Measurements from ENCODE around the gene CCDC6. TPM values are rescaled to one million over a fixed set of nuclear protein-coding genes. Genes with fewer than 3 reads are reported as not detected.

CCDC6 gene
- total RNA-seq, 2 experiments from 2014 or later: 21.6 to 22.1 TPM

DNA sequence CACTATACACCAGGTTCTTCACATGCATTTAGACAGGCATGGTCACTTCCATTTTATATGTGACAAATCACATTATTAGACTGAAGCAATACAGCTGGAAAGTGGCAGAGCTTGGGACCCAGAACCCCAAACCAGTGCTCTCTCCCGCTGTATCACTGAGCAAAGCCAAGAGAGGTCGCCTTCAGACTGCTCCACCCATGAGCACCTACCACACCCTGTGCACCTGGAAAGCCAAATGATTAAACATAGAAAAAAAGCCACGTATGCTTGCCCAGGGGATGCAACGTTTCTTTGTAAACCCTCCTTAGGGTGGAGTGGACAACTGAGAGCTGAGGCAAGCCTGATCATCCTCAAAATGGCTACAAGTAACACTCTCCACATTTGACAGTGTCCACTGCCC is 72.5 kb downstream of the CCDC6 start:
- Mint-ChIP-seq H3K27ac (no peak overlapping the region), H3K27me3 (no peaks in the 10 kb centered on the region), H3K36me3 (ENCODE audit: low read depth) (peaks cover 45% of the 10 kb centered on the region), H3K4me3 (no peak overlapping the region), H3K4me1 (ENCODE audit: low read depth) (peaks cover 53% of the 10 kb centered on the region), H3K9me3 (no peaks in the 10 kb centered on the region)
- Histone ChIP-seq H3K9me3 (ENCODE audit: control insufficient read depth in 1 of 2, insufficient read depth in 1 of 2, low read length in 2 of 2) (no peaks in the 10 kb centered on the region), H3K4me3 (ENCODE audit: low read length) (no peak overlapping the region), H3K36me3 (ENCODE audit: insufficient read depth, low read length) (peaks cover 32% of the 10 kb centered on the region), H3K27ac (ENCODE audit: low read depth in 1 of 2, low read length in 2 of 2) (no peak overlapping the region), H3K27me3 (ENCODE audit: control insufficient read depth in 1 of 2, insufficient read depth in 2 of 2, low read length in 2 of 2) (no peaks in the 10 kb centered on the region), H3K4me1 (ENCODE audit: insufficient read depth, low read length) (peaks cover 2% of the 10 kb centered on the region)
- DNase-seq (no peak), ATAC-seq (ENCODE audit: poor library complexity) (no peak)
- intact Hi-C loops (cut with DNase I, micrococcal nuclease): no loop called here
- ChIA-PET CTCF (interaction anchor here (1.3 kb wide), 1 partner anchor 15 kb away, joined by 3 read pairs; no protein-coding TSS in a partner anchor), POLR2A (no interaction called here)
- TF ChIP-seq, protein P1, sequence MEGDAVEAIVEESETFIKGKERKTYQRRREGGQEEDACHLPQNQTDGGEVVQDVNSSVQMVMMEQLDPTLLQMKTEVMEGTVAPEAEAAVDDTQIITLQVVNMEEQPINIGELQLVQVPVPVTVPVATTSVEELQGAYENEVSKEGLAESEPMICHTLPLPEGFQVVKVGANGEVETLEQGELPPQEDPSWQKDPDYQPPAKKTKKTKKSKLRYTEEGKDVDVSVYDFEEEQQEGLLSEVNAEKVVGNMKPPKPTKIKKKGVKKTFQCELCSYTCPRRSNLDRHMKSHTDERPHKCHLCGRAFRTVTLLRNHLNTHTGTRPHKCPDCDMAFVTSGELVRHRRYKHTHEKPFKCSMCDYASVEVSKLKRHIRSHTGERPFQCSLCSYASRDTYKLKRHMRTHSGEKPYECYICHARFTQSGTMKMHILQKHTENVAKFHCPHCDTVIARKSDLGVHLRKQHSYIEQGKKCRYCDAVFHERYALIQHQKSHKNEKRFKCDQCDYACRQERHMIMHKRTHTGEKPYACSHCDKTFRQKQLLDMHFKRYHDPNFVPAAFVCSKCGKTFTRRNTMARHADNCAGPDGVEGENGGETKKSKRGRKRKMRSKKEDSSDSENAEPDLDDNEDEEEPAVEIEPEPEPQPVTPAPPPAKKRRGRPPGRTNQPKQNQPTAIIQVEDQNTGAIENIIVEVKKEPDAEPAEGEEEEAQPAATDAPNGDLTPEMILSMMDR (IDR thresholded peaks at IDR 0.05): no peak

DNA sequence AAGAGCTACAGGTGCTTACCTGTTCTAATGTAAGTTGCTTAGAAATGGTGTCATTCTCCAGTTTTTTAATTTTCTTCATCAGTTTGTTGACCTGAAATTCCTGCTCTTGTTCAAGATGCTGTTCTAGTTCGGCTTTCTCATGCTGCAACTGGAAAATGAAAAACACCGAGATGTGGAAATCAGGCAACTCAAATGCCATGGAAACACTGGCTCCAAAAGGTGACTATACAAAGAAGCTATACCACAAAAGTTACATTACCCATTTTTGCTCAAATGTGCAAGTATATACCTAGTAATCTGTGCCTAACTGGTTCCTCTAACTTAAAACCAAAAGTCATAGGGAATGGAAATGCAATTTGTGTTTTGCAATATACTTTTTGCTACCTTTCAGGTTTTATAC is 73.8 kb downstream of the CCDC6 start:
- DNase-seq (no peak), ATAC-seq (ENCODE audit: poor library complexity) (no peak)
- Histone ChIP-seq H3K9me3 (ENCODE audit: control insufficient read depth in 1 of 2, insufficient read depth in 1 of 2, low read length in 2 of 2) (no peaks in the 10 kb centered on the region), H3K4me3 (ENCODE audit: low read length) (no peak overlapping the region), H3K27me3 (ENCODE audit: control insufficient read depth in 1 of 2, insufficient read depth in 2 of 2, low read length in 2 of 2) (no peaks in the 10 kb centered on the region), H3K27ac (ENCODE audit: low read depth in 1 of 2, low read length in 2 of 2) (no peak overlapping the region), H3K4me1 (ENCODE audit: insufficient read depth, low read length) (peaks cover 2% of the 10 kb centered on the region), H3K36me3 (ENCODE audit: insufficient read depth, low read length) (peaks cover 38% of the 10 kb centered on the region)
- H3K4me3 Mint-ChIP-seq: no peak overlapping the region
- intact Hi-C loops (cut with DNase I, micrococcal nuclease): no loop called here
- ChIA-PET CTCF (no interaction called here), POLR2A (no interaction called here)
- peaks cover 46% of the 10 kb centered on the region for H3K4me1 Mint-ChIP-seq (ENCODE audit: low read depth)
- H3K27me3 Mint-ChIP-seq: no peaks in the 10 kb centered on the region
- TF ChIP-seq, protein P1 (IDR thresholded peaks at IDR 0.05): no peak
- H3K36me3 Mint-ChIP-seq (ENCODE audit: low read depth): peaks cover 52% of the 10 kb centered on the region
- no peaks in the 10 kb centered on the region for H3K9me3 Mint-ChIP-seq
- no peak overlapping the region for H3K27ac Mint-ChIP-seq

DNA sequence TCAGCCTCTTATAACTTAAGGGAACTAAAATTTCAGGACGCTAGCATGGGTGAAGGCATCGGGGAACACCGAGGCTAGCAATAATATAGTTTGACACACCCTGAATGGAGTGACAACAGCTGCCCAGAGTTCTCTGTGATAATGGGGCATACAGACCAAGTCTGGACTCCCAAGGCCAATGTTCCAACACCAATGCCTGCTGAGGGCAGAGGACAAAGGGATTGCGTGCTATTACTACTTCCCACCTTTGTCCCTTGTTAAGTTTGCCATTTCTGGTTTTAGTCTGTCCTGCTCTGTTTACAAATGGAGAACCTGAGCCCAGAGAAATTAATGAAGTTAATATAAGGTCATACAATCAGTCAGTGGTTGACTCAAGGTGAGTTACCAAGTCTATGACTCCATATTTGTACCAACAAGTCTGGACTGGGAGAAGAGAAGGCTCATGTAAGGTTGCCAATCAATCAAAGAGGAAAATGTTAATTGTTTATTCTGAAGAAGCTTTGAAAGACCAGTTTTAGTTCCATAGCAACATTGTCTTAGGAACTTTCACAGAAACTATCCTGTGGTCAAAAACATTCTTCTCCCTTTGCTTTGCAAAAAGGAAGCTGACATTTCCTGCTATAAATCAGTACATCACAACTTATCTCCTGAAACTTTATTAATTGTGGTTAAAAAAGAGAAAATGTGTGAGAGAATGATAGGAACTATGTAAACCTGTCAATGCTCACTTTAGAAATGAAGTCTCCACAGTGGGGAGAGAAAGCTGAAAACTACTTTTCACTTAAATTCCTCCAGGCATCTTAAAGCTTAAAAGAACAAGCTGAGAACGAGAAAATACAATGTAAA is 74.5 kb downstream of the CCDC6 start:
- CTCF ChIA-PET: interaction anchor here (1.5 kb wide), 1 partner anchor 39 kb away, joined by 3 read pairs; no protein-coding TSS in a partner anchor
- no peaks in the 10 kb centered on the region for H3K27me3 ChIP-seq (ENCODE audit: control insufficient read depth in 1 of 2, insufficient read depth in 2 of 2, low read length in 2 of 2)
- no peaks in the 10 kb centered on the region for H3K9me3 ChIP-seq (ENCODE audit: control insufficient read depth in 1 of 2, insufficient read depth in 1 of 2, low read length in 2 of 2)
- no peak overlapping the region for H3K4me3 ChIP-seq (ENCODE audit: low read length)
- H3K27ac Mint-ChIP-seq: no peak overlapping the region
- TF ChIP-seq, protein P1 (IDR thresholded peaks at IDR 0.05): no peak
- DNase-seq (no peak), ATAC-seq (ENCODE audit: poor library complexity) (no peak)
- peaks cover 58% of the 10 kb centered on the region for H3K36me3 Mint-ChIP-seq (ENCODE audit: low read depth)
- H3K27ac ChIP-seq (ENCODE audit: low read depth in 1 of 2, low read length in 2 of 2): no peak overlapping the region
- POLR2A ChIA-PET: no interaction called here
- H3K9me3 Mint-ChIP-seq: no peaks in the 10 kb centered on the region
- intact Hi-C loops (cut with DNase I, micrococcal nuclease): no loop called here
- no peak overlapping the region for H3K4me3 Mint-ChIP-seq
- peaks cover 2% of the 10 kb centered on the region for H3K4me1 ChIP-seq (ENCODE audit: insufficient read depth, low read length)
- H3K36me3 ChIP-seq (ENCODE audit: insufficient read depth, low read length): peaks cover 38% of the 10 kb centered on the region
- no peaks in the 10 kb centered on the region for H3K27me3 Mint-ChIP-seq
- H3K4me1 Mint-ChIP-seq (ENCODE audit: low read depth): peaks cover 45% of the 10 kb centered on the region

All from CD4-positive, alpha-beta T cell (primary cell).